ENCODE measurements around the gene SLC38A10.

DNA sequence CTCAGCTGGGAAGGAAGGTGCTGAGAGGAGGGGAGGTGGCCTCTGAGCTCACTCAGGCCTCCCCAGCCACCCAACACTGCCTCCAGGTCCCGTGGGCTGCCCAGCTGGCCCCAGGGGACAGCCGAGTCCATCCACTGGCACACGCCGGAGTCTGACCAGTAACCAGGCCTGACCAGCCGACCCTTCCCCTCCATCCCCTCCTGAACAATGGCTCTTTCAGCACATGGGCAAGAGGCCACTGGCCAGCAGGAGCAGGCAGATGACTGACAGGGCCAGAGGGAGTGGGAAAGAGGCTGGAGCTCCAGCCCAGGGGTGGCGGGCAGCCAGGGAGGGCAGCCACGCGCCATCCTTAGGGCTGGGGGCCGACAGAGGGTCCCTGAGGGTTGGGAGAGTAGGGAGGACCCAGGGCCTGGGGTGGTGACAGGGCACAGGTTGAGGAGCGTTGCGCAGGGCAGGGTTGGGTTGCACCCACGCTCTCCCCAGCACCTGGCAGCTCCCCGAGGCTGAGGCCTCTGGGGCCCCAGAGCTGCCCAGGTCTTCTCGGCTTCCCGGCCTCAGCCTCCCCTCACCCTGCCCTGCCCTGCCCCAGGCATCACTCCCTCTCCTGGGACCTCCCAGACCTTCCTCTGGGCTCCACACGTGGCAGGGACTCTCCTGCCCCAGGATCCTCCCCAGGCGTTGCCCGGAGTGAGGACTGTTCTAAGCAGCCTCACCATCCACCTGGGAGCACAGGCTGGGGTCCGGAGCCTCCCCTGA is 20.2 kb upstream of the SLC38A10 start:
- TF ChIP-seq TBL1XR1 (IDR thresholded peaks at IDR 0.05; ENCODE audit: low read depth, low read length) (no peak), NFIC (IDR thresholded peaks at IDR 0.05; ENCODE audit: low read depth, low read length) (no peak), RAD21 (IDR thresholded peaks at IDR 0.05; ENCODE audit: insufficient read depth, low read depth, low read length) (no peak), POLR2A (IDR thresholded peaks at IDR 0.05; ENCODE audit: low read depth, low read length) (no peak), MEF2A (IDR thresholded peaks at IDR 0.05; ENCODE audit: insufficient read depth, low read depth, low read length) (no peak), POLR2AphosphoS5 (IDR thresholded peaks at IDR 0.05; ENCODE audit: low read length) (no peak), YY1 (IDR thresholded peaks at IDR 0.05; ENCODE audit: low read depth, low read length) (no peak), EGR1 (IDR thresholded peaks at IDR 0.05; ENCODE audit: borderline replicate concordance in 1 of 2, low read depth in 2 of 2, low read length in 2 of 2) (no peak), SMARCA5 (IDR thresholded peaks at IDR 0.05) (no peak), HDAC6 (IDR thresholded peaks at IDR 0.05; ENCODE audit: unreplicated experiment) (no peak), TCF7 (IDR thresholded peaks at IDR 0.05; ENCODE audit: borderline replicate concordance) (no peak)
- TF ChIP-seq, protein P1, sequence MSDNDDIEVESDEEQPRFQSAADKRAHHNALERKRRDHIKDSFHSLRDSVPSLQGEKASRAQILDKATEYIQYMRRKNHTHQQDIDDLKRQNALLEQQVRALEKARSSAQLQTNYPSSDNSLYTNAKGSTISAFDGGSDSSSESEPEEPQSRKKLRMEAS (IDR thresholded peaks at IDR 0.05; ENCODE audit: low read depth, low read length): no peak
- TF ChIP-seq, protein P2, sequence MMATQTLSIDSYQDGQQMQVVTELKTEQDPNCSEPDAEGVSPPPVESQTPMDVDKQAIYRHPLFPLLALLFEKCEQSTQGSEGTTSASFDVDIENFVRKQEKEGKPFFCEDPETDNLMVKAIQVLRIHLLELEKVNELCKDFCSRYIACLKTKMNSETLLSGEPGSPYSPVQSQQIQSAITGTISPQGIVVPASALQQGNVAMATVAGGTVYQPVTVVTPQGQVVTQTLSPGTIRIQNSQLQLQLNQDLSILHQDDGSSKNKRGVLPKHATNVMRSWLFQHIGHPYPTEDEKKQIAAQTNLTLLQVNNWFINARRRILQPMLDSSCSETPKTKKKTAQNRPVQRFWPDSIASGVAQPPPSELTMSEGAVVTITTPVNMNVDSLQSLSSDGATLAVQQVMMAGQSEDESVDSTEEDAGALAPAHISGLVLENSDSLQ (IDR thresholded peaks at IDR 0.05): no peak
- TF ChIP-seq, protein P3, sequence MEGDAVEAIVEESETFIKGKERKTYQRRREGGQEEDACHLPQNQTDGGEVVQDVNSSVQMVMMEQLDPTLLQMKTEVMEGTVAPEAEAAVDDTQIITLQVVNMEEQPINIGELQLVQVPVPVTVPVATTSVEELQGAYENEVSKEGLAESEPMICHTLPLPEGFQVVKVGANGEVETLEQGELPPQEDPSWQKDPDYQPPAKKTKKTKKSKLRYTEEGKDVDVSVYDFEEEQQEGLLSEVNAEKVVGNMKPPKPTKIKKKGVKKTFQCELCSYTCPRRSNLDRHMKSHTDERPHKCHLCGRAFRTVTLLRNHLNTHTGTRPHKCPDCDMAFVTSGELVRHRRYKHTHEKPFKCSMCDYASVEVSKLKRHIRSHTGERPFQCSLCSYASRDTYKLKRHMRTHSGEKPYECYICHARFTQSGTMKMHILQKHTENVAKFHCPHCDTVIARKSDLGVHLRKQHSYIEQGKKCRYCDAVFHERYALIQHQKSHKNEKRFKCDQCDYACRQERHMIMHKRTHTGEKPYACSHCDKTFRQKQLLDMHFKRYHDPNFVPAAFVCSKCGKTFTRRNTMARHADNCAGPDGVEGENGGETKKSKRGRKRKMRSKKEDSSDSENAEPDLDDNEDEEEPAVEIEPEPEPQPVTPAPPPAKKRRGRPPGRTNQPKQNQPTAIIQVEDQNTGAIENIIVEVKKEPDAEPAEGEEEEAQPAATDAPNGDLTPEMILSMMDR (IDR thresholded peaks at IDR 0.05 in 2 of 3, conservative IDR thresholded peaks at IDR 0.05 in 1 of 3; ENCODE audit: control insufficient read depth in 2 of 3, extremely low read depth in 1 of 3, insufficient read depth in 1 of 3, low read depth in 3 of 3, low read length in 3 of 3): no peak
